ENCODE data around the gene COQ3.

- TF ChIP-seq, protein P1, sequence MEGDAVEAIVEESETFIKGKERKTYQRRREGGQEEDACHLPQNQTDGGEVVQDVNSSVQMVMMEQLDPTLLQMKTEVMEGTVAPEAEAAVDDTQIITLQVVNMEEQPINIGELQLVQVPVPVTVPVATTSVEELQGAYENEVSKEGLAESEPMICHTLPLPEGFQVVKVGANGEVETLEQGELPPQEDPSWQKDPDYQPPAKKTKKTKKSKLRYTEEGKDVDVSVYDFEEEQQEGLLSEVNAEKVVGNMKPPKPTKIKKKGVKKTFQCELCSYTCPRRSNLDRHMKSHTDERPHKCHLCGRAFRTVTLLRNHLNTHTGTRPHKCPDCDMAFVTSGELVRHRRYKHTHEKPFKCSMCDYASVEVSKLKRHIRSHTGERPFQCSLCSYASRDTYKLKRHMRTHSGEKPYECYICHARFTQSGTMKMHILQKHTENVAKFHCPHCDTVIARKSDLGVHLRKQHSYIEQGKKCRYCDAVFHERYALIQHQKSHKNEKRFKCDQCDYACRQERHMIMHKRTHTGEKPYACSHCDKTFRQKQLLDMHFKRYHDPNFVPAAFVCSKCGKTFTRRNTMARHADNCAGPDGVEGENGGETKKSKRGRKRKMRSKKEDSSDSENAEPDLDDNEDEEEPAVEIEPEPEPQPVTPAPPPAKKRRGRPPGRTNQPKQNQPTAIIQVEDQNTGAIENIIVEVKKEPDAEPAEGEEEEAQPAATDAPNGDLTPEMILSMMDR (IDR thresholded peaks at IDR 0.05) = no peak
- TF ChIP-seq POLR2A (IDR thresholded peaks at IDR 0.05) = no peak
These were observed 38.9 kb upstream of the COQ3 start for GRCh38 chr6:99432877-99433276.
